ENCODE results near the gene ZBTB7C. TPM values are rescaled to one million over a fixed set of nuclear protein-coding genes. Genes with fewer than 3 reads are reported as not detected.
A peak's percentile ranks its signal among the peaks of the same experiment; 100 is the strongest.

Gene ZBTB7C
- total and polyA plus RNA-seq, 4 donors = 0.19 to 1.1 (median 0.45) TPM

DNA sequence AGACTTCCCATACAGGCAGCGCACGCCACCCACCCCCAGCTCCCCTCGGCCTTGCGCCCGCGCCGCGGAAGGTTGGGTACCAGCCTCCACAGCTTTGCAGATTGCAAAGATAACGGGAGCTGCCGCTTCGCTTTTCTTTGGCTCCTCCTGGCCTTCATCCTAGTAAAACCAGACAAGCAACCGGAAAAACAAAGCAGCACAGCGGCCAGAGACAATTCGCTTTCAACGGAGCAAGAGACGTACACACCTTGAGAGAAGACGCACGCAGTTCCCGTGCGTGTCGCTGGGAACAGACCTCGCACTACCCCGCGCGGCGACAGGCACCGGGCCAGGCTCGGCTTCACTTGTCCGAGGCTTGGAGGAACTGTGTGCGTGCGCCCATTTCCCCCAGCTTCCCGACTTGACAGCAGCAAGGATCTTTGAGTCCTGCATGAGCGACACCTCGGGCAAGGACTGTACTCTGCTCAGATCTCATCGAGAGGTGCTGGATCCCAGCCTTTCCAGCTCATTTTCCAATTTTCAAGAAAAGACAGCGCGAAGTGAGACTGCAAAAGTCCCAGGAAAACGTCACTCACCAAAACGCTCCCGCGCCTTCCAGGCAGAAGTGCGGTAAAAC lies 964 bp downstream of the ZBTB7C start:
- Histone ChIP-seq H3K4me3 (ENCODE audit: low read depth in 1 of 3, low read length in 3 of 3) (peak overlapping the region; percentile 4 to 90 (median 20)), H3K27me3 (ENCODE audit: control insufficient read depth in 4 of 4, insufficient read depth in 4 of 4, low read length in 3 of 4) (peaks cover 0 to 17% (median 8%) of the 10 kb centered on the region in 4 donors), H3K4me1 (ENCODE audit: control insufficient read depth in 4 of 4, insufficient read depth in 4 of 4, low read length in 3 of 4) (peaks cover 14 to 26% (median 14%) of the 10 kb centered on the region in 4 donors), H3K27ac (ENCODE audit: low read depth in 1 of 2, low read length in 2 of 2) (no peak overlapping the region), H3K36me3 (ENCODE audit: control insufficient read depth in 4 of 4, insufficient read depth in 3 of 4, low read depth in 1 of 4, low read length in 3 of 4) (no peaks in the 10 kb centered on the region), H3K9ac (ENCODE audit: low read depth in 1 of 2, low read length in 2 of 2) (no peak overlapping the region), H3K9me3 (ENCODE audit: control insufficient read depth in 4 of 4, low read length in 3 of 4) (no peaks in the 10 kb centered on the region)
- DNase-seq (ENCODE audit: low spot score) = no peak
- 6% methylated on average over 42 of the region's 42 CpGs for WGBS
- TF ChIP-seq, protein P1, sequence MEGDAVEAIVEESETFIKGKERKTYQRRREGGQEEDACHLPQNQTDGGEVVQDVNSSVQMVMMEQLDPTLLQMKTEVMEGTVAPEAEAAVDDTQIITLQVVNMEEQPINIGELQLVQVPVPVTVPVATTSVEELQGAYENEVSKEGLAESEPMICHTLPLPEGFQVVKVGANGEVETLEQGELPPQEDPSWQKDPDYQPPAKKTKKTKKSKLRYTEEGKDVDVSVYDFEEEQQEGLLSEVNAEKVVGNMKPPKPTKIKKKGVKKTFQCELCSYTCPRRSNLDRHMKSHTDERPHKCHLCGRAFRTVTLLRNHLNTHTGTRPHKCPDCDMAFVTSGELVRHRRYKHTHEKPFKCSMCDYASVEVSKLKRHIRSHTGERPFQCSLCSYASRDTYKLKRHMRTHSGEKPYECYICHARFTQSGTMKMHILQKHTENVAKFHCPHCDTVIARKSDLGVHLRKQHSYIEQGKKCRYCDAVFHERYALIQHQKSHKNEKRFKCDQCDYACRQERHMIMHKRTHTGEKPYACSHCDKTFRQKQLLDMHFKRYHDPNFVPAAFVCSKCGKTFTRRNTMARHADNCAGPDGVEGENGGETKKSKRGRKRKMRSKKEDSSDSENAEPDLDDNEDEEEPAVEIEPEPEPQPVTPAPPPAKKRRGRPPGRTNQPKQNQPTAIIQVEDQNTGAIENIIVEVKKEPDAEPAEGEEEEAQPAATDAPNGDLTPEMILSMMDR (IDR thresholded peaks at IDR 0.05; ENCODE audit: low read depth, low read length, missing input control) = no peak
- TF ChIP-seq EGR1 (IDR thresholded peaks at IDR 0.05; ENCODE audit: low read depth in 2 of 2) (no peak), NR2F2 (IDR thresholded peaks at IDR 0.05) (no peak), SP1 (IDR thresholded peaks at IDR 0.05) (no peak), RAD21 (IDR thresholded peaks at IDR 0.05) (no peak), FOXA2 (IDR thresholded peaks at IDR 0.05) (no peak), JUND (IDR thresholded peaks at IDR 0.05) (no peak), GABPA (IDR thresholded peaks at IDR 0.05 in 1 of 2, conservative IDR thresholded peaks at IDR 0.05 in 1 of 2) (no peak), FOXA1 (IDR thresholded peaks at IDR 0.05) (no peak), HNF4A (conservative IDR thresholded peaks at IDR 0.05) (no peak), TAF1 (conservative IDR thresholded peaks at IDR 0.05) (no peak), HNF4G (IDR thresholded peaks at IDR 0.05) (no peak), YY1 (IDR thresholded peaks at IDR 0.05) (no peak)
- TF ChIP-seq, protein P2, sequence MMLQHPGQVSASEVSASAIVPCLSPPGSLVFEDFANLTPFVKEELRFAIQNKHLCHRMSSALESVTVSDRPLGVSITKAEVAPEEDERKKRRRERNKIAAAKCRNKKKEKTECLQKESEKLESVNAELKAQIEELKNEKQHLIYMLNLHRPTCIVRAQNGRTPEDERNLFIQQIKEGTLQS (IDR thresholded peaks at IDR 0.05) = no peak
- TF ChIP-seq, protein P3, sequence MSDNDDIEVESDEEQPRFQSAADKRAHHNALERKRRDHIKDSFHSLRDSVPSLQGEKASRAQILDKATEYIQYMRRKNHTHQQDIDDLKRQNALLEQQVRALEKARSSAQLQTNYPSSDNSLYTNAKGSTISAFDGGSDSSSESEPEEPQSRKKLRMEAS (IDR thresholded peaks at IDR 0.05) = no peak
- TF ChIP-seq, protein P4, sequence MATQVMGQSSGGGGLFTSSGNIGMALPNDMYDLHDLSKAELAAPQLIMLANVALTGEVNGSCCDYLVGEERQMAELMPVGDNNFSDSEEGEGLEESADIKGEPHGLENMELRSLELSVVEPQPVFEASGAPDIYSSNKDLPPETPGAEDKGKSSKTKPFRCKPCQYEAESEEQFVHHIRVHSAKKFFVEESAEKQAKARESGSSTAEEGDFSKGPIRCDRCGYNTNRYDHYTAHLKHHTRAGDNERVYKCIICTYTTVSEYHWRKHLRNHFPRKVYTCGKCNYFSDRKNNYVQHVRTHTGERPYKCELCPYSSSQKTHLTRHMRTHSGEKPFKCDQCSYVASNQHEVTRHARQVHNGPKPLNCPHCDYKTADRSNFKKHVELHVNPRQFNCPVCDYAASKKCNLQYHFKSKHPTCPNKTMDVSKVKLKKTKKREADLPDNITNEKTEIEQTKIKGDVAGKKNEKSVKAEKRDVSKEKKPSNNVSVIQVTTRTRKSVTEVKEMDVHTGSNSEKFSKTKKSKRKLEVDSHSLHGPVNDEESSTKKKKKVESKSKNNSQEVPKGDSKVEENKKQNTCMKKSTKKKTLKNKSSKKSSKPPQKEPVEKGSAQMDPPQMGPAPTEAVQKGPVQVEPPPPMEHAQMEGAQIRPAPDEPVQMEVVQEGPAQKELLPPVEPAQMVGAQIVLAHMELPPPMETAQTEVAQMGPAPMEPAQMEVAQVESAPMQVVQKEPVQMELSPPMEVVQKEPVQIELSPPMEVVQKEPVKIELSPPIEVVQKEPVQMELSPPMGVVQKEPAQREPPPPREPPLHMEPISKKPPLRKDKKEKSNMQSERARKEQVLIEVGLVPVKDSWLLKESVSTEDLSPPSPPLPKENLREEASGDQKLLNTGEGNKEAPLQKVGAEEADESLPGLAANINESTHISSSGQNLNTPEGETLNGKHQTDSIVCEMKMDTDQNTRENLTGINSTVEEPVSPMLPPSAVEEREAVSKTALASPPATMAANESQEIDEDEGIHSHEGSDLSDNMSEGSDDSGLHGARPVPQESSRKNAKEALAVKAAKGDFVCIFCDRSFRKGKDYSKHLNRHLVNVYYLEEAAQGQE (IDR thresholded peaks at IDR 0.05) = no peak
- TF ChIP-seq, protein P5, sequence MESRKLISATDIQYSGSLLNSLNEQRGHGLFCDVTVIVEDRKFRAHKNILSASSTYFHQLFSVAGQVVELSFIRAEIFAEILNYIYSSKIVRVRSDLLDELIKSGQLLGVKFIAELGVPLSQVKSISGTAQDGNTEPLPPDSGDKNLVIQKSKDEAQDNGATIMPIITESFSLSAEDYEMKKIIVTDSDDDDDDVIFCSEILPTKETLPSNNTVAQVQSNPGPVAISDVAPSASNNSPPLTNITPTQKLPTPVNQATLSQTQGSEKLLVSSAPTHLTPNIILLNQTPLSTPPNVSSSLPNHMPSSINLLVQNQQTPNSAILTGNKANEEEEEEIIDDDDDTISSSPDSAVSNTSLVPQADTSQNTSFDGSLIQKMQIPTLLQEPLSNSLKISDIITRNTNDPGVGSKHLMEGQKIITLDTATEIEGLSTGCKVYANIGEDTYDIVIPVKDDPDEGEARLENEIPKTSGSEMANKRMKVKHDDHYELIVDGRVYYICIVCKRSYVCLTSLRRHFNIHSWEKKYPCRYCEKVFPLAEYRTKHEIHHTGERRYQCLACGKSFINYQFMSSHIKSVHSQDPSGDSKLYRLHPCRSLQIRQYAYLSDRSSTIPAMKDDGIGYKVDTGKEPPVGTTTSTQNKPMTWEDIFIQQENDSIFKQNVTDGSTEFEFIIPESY (IDR thresholded peaks at IDR 0.05) = no peak

Data from liver (tissue), 9 donors.